ENCODE results near the gene GPT2.

DNA sequence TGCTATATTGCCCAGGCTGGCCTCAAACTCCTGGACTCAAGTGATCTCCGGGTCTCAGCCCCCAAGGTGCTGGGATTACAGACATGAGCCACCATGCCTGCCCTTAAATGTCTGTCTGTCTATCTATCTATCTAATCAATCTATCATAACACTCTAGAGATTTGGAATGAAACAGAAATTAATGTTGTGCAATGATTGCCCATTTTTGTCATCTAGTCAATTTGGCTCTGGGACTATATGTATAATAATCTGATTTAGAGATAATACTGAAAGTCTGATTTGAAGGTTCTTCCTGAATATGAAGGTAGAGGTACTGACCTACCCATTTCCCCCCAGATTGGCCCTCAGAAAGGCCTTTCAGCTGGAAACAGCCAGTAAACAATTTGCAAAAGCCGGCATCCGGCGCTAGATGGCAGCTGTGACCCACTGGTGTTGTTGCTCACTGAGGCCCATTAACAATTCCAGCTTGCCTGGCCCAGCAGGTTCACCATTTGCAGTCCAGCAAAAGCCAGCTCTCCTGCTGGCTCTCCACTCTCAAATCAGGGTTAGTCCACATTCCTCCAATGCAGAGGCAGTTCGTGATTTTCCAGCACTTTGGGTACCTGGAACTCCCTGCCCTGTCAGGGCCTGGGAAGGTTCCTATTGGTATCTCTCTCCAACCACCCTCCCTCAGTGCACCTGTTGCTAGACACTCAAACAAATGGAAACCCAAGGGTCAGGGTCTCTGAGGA lies 30.3 kb upstream of the GPT2 start:
- TF ChIP-seq, protein P1, sequence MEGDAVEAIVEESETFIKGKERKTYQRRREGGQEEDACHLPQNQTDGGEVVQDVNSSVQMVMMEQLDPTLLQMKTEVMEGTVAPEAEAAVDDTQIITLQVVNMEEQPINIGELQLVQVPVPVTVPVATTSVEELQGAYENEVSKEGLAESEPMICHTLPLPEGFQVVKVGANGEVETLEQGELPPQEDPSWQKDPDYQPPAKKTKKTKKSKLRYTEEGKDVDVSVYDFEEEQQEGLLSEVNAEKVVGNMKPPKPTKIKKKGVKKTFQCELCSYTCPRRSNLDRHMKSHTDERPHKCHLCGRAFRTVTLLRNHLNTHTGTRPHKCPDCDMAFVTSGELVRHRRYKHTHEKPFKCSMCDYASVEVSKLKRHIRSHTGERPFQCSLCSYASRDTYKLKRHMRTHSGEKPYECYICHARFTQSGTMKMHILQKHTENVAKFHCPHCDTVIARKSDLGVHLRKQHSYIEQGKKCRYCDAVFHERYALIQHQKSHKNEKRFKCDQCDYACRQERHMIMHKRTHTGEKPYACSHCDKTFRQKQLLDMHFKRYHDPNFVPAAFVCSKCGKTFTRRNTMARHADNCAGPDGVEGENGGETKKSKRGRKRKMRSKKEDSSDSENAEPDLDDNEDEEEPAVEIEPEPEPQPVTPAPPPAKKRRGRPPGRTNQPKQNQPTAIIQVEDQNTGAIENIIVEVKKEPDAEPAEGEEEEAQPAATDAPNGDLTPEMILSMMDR (IDR thresholded peaks at IDR 0.05), result peak; percentile 24 to 82 (median 64)
- TF ChIP-seq POLR2A (IDR thresholded peaks at IDR 0.05) (no peak), POLR2AphosphoS5 (IDR thresholded peaks at IDR 0.05) (no peak)
